ENCODE data around the gene DHRS7B.

DNA sequence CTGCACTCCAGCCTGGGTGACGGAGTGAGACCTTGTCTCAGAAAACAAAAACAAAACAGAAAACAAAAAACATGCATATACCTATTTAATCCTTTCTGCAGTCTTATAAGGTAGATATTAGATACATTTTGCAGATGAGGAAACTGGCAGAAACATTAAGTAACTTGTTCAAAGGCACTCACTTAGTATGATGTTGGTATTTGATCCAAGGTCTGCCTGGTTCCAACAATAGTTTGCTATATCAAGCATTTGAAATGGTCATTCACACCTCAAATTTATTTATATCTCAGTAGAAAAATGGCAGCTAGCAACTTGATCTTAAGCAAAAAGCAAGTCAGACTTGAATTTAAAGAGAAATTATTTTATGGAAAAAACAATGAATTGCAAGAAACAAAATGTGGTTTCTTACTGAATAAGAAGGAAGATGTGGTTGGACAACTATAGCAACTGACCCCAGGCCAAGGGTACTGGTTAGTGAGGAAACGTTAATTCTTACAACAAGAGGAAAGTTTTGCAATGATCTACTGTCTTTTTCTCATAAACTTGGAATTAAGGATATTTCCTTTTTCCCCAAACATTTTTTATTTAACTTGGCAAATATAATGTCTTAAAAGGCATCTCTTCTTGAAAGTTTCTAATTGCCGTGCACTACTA lies 19.7 kb downstream of the DHRS7B start:
- TF ChIP-seq, protein P1, sequence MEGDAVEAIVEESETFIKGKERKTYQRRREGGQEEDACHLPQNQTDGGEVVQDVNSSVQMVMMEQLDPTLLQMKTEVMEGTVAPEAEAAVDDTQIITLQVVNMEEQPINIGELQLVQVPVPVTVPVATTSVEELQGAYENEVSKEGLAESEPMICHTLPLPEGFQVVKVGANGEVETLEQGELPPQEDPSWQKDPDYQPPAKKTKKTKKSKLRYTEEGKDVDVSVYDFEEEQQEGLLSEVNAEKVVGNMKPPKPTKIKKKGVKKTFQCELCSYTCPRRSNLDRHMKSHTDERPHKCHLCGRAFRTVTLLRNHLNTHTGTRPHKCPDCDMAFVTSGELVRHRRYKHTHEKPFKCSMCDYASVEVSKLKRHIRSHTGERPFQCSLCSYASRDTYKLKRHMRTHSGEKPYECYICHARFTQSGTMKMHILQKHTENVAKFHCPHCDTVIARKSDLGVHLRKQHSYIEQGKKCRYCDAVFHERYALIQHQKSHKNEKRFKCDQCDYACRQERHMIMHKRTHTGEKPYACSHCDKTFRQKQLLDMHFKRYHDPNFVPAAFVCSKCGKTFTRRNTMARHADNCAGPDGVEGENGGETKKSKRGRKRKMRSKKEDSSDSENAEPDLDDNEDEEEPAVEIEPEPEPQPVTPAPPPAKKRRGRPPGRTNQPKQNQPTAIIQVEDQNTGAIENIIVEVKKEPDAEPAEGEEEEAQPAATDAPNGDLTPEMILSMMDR (IDR thresholded peaks at IDR 0.05), result no peak
- TF ChIP-seq POLR2AphosphoS5 (IDR thresholded peaks at IDR 0.05) (no peak), POLR2A (IDR thresholded peaks at IDR 0.05) (no peak)
